ENCODE measurements around the gene PPP1R14B. TPM values are rescaled to one million over a fixed set of nuclear protein-coding genes. Genes with fewer than 3 reads are reported as not detected.

The PPP1R14B gene
- total and polyA plus RNA-seq, 12 donors = 52.4 to 331 (median 92.5) TPM

DNA sequence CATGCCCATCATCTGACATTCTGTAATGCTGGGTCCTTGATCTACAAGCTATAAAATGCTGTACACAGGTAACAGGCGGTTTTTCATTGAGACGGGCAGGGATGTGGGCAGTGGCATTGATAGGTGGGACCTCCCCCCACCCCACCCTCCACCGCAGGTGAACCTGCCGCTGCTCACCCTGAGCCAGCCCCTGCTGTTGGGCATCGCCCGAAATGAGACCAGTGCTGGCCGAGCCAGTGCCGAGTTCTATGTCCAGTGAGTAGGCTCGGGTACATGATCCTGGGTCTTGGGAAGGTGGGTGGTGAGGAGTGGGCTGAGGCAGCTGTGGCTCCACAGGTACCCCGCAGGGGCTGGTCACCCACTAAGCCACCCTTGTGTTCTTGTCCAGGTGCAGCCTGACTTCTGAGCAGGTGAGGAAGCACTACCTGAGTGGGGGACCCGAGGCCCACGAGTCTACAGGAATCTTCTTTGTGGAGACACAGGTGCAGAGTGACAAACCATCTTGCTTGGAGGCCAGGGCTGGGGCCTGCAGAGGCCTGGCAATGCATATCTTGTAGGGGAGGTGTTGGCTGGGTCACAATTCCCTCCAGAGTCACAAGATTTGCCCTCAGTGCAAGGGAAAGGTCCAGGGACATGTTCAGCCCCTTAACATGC is 17.5 kb downstream of the PPP1R14B start:
- no peak for ATAC-seq
- whole genome bisulfite sequencing, 2 donors = 90 to 91% methylated on average over 12 of the region's 12 CpGs
- Histone ChIP-seq H3K27me3 (no peaks in the 10 kb centered on the region), H3K4me1 (peaks cover 14 to 81% (median 64%) of the 10 kb centered on the region in 9 donors), H3K27ac (peak overlapping the region in 9 of 10 donors; percentile 90 to 99 (median 96)), H3K4me3 (peak overlapping the region in 5 of 10 donors; percentile 53 to 87 (median 75)), H3K36me3 (peaks cover 0 to 9% (median 0%) of the 10 kb centered on the region in 9 donors), H3K9me3 (no peaks in the 10 kb centered on the region)
- TF ChIP-seq, protein P1, sequence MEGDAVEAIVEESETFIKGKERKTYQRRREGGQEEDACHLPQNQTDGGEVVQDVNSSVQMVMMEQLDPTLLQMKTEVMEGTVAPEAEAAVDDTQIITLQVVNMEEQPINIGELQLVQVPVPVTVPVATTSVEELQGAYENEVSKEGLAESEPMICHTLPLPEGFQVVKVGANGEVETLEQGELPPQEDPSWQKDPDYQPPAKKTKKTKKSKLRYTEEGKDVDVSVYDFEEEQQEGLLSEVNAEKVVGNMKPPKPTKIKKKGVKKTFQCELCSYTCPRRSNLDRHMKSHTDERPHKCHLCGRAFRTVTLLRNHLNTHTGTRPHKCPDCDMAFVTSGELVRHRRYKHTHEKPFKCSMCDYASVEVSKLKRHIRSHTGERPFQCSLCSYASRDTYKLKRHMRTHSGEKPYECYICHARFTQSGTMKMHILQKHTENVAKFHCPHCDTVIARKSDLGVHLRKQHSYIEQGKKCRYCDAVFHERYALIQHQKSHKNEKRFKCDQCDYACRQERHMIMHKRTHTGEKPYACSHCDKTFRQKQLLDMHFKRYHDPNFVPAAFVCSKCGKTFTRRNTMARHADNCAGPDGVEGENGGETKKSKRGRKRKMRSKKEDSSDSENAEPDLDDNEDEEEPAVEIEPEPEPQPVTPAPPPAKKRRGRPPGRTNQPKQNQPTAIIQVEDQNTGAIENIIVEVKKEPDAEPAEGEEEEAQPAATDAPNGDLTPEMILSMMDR (IDR thresholded peaks at IDR 0.05) = no peak
- no peak for DNase-seq
- intact Hi-C loops (cut with DNase I) = loop anchor here in 1 of 10 donors (5.0 kb wide), 1 partner anchor 42 kb away; the partner anchor contains the start of gene STIP1

DNA sequence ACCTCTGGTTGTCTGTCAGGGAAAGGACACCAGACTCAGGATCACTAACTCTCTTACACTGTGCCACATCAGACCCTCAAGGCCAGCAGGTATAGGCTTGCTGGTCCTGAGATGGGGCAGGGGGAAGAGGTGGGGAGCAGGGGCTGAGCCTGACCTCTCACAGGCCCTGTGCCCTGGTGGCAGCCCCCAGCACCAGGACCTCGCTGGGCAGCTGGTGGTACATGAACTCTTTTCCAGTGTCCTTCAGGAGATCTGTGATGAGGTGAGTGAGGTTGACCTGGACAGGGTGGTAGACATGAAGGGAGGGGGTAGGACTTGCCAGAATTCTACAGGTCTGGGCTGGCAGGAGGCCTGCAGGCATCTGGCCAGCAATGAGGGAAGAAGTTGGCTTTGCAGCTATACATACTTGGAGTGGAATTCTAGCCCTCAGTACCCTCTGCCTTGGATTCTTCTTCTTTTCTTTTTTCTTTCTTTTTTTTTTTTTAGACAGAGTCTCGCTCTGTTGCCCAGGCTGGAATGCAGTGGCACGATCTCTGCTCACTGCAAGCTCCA is 19.3 kb downstream of the PPP1R14B start:
- Histone ChIP-seq H3K27ac (peak overlapping the region in 9 of 10 donors; percentile 90 to 96 (median 96)), H3K4me1 (peaks cover 16 to 71% (median 54%) of the 10 kb centered on the region in 9 donors), H3K36me3 (peaks cover 0 to 27% (median 0%) of the 10 kb centered on the region in 9 donors), H3K27me3 (no peaks in the 10 kb centered on the region), H3K4me3 (peak overlapping the region in 9 of 10 donors; percentile 64 to 95 (median 78)), H3K9me3 (no peaks in the 10 kb centered on the region)
- TF ChIP-seq, protein P1 (IDR thresholded peaks at IDR 0.05) = no peak
- WGBS, 2 donors = 82 to 85% methylated on average over 3 of the region's 3 CpGs
- intact Hi-C loops (cut with DNase I) = loop anchor here in 2 of 10 donors (2.0 to 5.0 kb wide), 2 partner anchors 40 to 43 kb away; partner anchors contain the start of gene STIP1 (in 1 of the 2)
- ATAC-seq (no peak), DNase-seq (no peak)

DNA sequence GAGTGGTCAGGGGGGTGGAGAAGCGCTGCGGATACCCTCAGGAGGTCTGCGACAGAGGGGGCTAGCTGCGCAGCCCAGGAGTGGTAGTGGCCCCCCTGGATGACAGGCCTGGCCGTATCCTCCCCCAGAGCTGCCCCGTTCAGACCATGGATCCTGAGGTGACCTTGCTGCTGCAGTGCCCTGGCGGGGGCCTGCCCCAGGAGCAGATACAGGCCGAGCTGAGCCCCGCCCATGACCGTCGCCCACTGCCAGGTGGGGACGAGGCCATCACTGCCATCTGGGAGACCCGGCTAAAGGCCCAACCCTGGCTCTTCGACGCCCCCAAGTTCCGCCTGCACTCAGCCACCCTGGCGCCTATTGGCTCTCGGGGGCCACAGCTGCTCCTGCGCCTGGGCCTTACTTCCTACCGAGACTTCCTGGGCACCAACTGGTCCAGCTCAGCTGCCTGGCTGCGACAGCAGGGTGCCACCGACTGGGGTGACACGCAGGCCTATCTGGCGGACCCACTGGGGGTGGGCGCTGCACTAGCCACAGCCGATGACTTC is 20.2 kb downstream of the PPP1R14B start:
- DNase-seq (peak; percentile 60 to 67), ATAC-seq (peak; percentile 26 to 64 (median 48))
- H3K4me3 ChIP-seq = peak overlapping the region; percentile 64 to 95 (median 76)
- peak overlapping the region; percentile 90 to 96 (median 95) for H3K27ac ChIP-seq
- WGBS, 2 donors = 13 to 14% methylated on average over 26 of the region's 26 CpGs
- TF ChIP-seq, protein P1 (IDR thresholded peaks at IDR 0.05) = no peak
- intact Hi-C loops (cut with DNase I) = loop anchor here in 2 of 10 donors (2.0 to 5.0 kb wide), 2 partner anchors 39 to 42 kb away; partner anchors contain the start of gene STIP1 (in 1 of the 2)
- no peaks in the 10 kb centered on the region for H3K27me3 ChIP-seq
- peaks cover 0 to 36% (median 0%) of the 10 kb centered on the region in 9 donors for H3K36me3 ChIP-seq
- H3K4me1 ChIP-seq = peaks cover 16 to 65% (median 47%) of the 10 kb centered on the region in 9 donors
- H3K9me3 ChIP-seq = no peaks in the 10 kb centered on the region
